GM12891 (cell line): ENCODE results near the gene NDUFB8.

ENCODE experiments used
- PAX5 ChIP-seq: IDR thresholded peaks from 2 replicates; pipeline ENCODE4 v1.6.1; 2011; ENCODE audit warnings: low read length, moderate library complexity, mild to moderate bottlenecking; ENCODE audit not compliant: insufficient read depth, severe bottlenecking
- POLR2A ChIP-seq: IDR thresholded peaks from 2 replicates; pipeline ENCODE4 v1.6.1; 2011; ENCODE audit warnings: low read depth, low read length, control low read depth
- POLR2AphosphoS5 ChIP-seq: IDR thresholded peaks from 2 replicates; pipeline ENCODE4 v1.6.1; 2011; ENCODE audit warnings: low read depth, low read length, control low read depth
- POU2F2 ChIP-seq: IDR thresholded peaks from 2 replicates; pipeline ENCODE4 v1.6.1; 2011; ENCODE audit warnings: low read depth, mild to moderate bottlenecking, control low read depth, low read length, moderate library complexity
- SPI1 ChIP-seq: IDR thresholded peaks from 2 replicates; pipeline ENCODE4 v1.6.1; 2011; ENCODE audit warnings: low read depth, low read length, control low read depth
- TAF1 ChIP-seq: IDR thresholded peaks from 2 replicates; pipeline ENCODE4 v1.6.1; 2011; ENCODE audit warnings: low read depth, low read length, control low read depth

GRCh38 chr10:100510533-100511308 lies 18.9 kb downstream of the NDUFB8 start:
- TF ChIP-seq POLR2A (no peak), TAF1 (no peak), POLR2AphosphoS5 (no peak), SPI1 (no peak), POU2F2 (no peak), PAX5 (no peak)
